NCI-H146 treated with DMSO at 0.1 percent for 48 hours (cell line): ENCODE data around the gene STT3A.
A peak's percentile ranks its signal among the peaks of the same experiment; 100 is the strongest.

ENCODE experiments used
- DNase-seq: peaks from one replicate; lab custom pipeline; 2025; ENCODE audit not compliant: unreplicated experiment; lab: John Stamatoyannopoulos, UW

The STT3A gene

GRCh38 chr11:125649465-125650166 lies 57.0 kb downstream of the STT3A start:
- DNase-seq = no peak

GRCh38 chr11:125662689-125663088 lies 70.0 kb downstream of the STT3A start:
- DNase-seq = peak; percentile 66

DNA sequence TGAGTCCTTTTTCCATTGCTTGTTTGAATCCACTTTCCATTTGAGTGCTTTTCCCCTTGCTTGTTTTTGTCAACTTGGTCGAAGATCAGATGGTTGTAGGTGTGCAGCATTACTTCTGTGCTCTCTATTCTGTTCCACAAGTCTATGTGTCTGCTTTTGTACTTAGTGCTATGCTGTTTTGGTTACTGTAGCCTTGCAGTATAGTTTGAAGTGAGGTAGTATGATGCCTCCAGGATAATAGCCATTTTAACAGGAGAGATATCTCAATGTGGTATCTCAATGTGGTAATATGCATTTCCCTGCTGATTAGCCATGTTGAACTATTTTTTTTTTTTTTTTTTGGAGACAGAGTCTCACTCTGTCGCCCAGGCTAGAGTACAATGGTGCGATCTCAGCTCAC lies 71.3 kb downstream of the STT3A start:
- DNase-seq = no peak

DNA sequence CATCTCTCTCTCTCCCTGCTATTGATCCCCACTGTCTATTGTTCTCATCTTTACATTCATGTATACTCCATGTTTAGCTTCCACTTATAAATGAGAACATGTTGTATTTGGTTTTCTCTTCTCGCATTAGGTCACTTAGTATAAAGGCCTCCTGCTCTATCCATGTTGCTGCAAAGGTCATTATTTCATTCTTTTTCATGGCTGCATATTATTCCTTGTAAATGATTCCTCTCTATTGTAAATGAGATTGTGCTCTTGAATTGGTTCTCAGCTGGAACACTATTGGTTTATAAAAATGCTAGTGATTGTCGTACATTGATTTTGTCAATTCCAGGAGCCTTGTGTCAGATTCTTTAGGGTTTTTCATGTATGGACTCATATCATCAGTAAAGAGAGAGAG lies 74.5 kb downstream of the STT3A start:
- no peak for DNase-seq

- no peak for DNase-seq
Measured at GRCh38 chr11:125670172-125670571, 77.5 kb downstream of the STT3A start.

DNA sequence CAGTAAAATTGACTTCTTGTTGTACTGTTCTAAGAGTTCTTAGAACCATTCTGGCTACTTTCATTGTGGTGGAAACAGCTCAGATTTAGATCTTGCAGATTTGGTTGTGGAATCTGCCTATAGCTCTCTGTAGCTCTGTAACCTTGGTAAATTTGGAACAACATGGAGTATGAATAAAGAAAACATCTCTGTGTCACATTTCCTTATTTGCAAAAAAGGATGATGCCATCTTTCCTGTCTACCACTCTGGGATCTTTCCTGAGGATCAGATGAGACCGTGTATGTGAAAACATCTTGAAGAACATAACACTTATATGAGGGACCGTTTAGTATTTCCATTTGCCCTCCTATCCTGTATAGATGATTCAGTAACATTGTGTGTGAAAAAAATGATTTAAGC lies 78.9 kb downstream of the STT3A start:
- DNase-seq = no peak
